Measurements from ENCODE around the gene SOCS7. TPM values are rescaled to one million over a fixed set of nuclear protein-coding genes. Genes with fewer than 3 reads are reported as not detected.

The SOCS7 gene
- total and polyA plus RNA-seq, 2 of the 4 experiments (the other 2 are of a cell fraction) = 6.5 to 6.8 TPM

- WGBS, 2 experiments (ENCODE audit: extremely low coverage in 2 of 2, insufficient read length in 1 of 2) = 67% methylated on average over 3 of the region's 12 CpGs; no CpG with 5 or more reads in 1 of the 2 experiments
- no TSS peak for BruUV-seq (replicated peaks)
- POLR2A ChIA-PET (ENCODE audit: unreplicated experiment) = no interaction called here
- TF ChIP-seq CHD1 (IDR thresholded peaks at IDR 0.05; ENCODE audit: low read depth, low read length) (no peak), USF2 (IDR thresholded peaks at IDR 0.05; ENCODE audit: low read depth, low read length) (no peak), CTCF (conservative IDR thresholded peaks at IDR 0.05; ENCODE audit: low read depth, low read length) (peak; percentile 47; the same call in 1 of the 2 replicates), BHLHE40 (IDR thresholded peaks at IDR 0.05; ENCODE audit: low read depth, low read length) (no peak), MAFK (IDR thresholded peaks at IDR 0.05; ENCODE audit: low read depth, low read length) (no peak), POLR2A (IDR thresholded peaks at IDR 0.05; ENCODE audit: low read depth, low read length) (no peak), SMC3 (IDR thresholded peaks at IDR 0.05; ENCODE audit: low read depth, low read length) (peak; percentile 21; the same call in 1 of the 2 replicates), MXI1 (IDR thresholded peaks at IDR 0.05; ENCODE audit: borderline replicate concordance, low read depth, low read length) (no peak), ELK1 (IDR thresholded peaks at IDR 0.05; ENCODE audit: borderline replicate concordance, low read depth, low read length) (no peak), FOS (IDR thresholded peaks at IDR 0.05; ENCODE audit: low read depth, low read length) (no peak), CEBPB (IDR thresholded peaks at IDR 0.05; ENCODE audit: low read depth, low read length) (no peak), RCOR1 (IDR thresholded peaks at IDR 0.05; ENCODE audit: insufficient replicate concordance, low read length) (no peak), RFX5 (IDR thresholded peaks at IDR 0.05; ENCODE audit: low read depth, low read length) (no peak), RAD21 (IDR thresholded peaks at IDR 0.05; ENCODE audit: low read length) (peak; percentile 25; the same call in 1 of the 2 replicates), NFE2L2 (IDR thresholded peaks at IDR 0.05; ENCODE audit: low read depth, low read length) (no peak)
Observed at GRCh38 chr17:38333635-38334295, 17.9 kb upstream of the SOCS7 start.

More at GRCh38 chr17:38333635-38334295, 17.9 kb upstream of the SOCS7 start:
- Histone ChIP-seq H3K27ac (ENCODE audit: insufficient read depth, low read length) (no peak overlapping the region), H3K36me3 (ENCODE audit: control insufficient read depth, insufficient read depth, low read length) (no peaks in the 10 kb centered on the region), H3K4me1 (ENCODE audit: control insufficient read depth, insufficient read depth, low read length) (no peaks in the 10 kb centered on the region), H4K20me1 (ENCODE audit: insufficient read depth, low read length) (no peaks in the 10 kb centered on the region; the same call in 1 of the 2 replicates), H3K4ac (ENCODE audit: low read depth, low read length) (no peak overlapping the region), H3K14ac (replicated peaks; ENCODE audit: low read depth, low read length) (no peak overlapping the region), H3K9ac (ENCODE audit: low read depth, low read length) (no peak overlapping the region), H3K79me1 (ENCODE audit: low read depth in 1 of 2, low read length in 2 of 2) (no peaks in the 10 kb centered on the region), H3K9me3 (ENCODE audit: control insufficient read depth, insufficient read depth, low read length) (no peaks in the 10 kb centered on the region), H2BK15ac (ENCODE audit: low read depth, low read length) (no peak overlapping the region), H3K4me2 (ENCODE audit: low read depth, low read length) (no peak overlapping the region), H4K8ac (ENCODE audit: low read depth in 2 of 2, low read length in 2 of 2) (no peak overlapping the region), H2BK5ac (ENCODE audit: low read depth, low read length, poor library complexity, severe bottlenecking) (no peak overlapping the region), H2AK9ac (replicated peaks; ENCODE audit: low read depth, low read length, poor library complexity) (peak overlapping the region; percentile 45), H3K9me1 (ENCODE audit: insufficient read depth, low read length) (0 out of 2 replicates have a peak, but pooled peaks cover 2% of the 10 kb centered on the region), H3K4me3 (ENCODE audit: insufficient read depth, low read depth, low read length) (no peak overlapping the region), H3K56ac (ENCODE audit: extremely low read depth, insufficient read depth, low read length) (no peak overlapping the region), H2AFZ (replicated peaks; ENCODE audit: low read length, poor library complexity) (no peak overlapping the region), H2AK5ac (ENCODE audit: low read depth, low read length) (no peak overlapping the region), H2BK20ac (ENCODE audit: low read depth, low read length) (no peak overlapping the region), H4K91ac (ENCODE audit: insufficient read depth, low read depth, low read length) (no peak overlapping the region), H3K27me3 (ENCODE audit: control insufficient read depth, insufficient read depth, low read length) (peaks cover 73% of the 10 kb centered on the region), H2BK120ac (ENCODE audit: low read depth, low read length) (no peak overlapping the region), H3K23ac (ENCODE audit: low read depth, low read length) (no peak overlapping the region), H3K18ac (ENCODE audit: low read depth, low read length) (no peak overlapping the region), H4K5ac (ENCODE audit: low read depth, low read length) (no peak overlapping the region)
- dilution Hi-C loops (cut with HindIII; ENCODE audit: low sequenced_read_pairs, unreplicated experiment) = no loop called here
- DNase-seq (no peak), ATAC-seq (ENCODE audit: low read depth) (peak; percentile 59; the same call in 1 of the 2 replicates)
- intact Hi-C loops (cut with micrococcal nuclease) = no loop called here
- in situ Hi-C loops (cut with MboI; ENCODE audit: low sequenced_read_pairs) = no loop called here
- CTCF ChIA-PET = interaction anchor here (0.5 to 2.0 kb wide), 3 partner anchors 16 to 81 kb away, joined by 3 to 5 read pairs (median 3); no protein-coding TSS in a partner anchor
